CD4-positive, alpha-beta T cell (primary cell): ENCODE measurements around the gene PMM2. TPM values are rescaled to one million over a fixed set of nuclear protein-coding genes. Genes with fewer than 3 reads are reported as not detected.

Experiments used
- ATAC-seq: fragments of 200-7000 bp; cut with Tn5 transposase; one replicate; pipeline ENCODE4 v1.10.0; 2022; ENCODE audit warnings: mild to moderate bottlenecking; ENCODE audit not compliant: poor library complexity
- CTCF ChIA-PET: fragments of 350-600 bp; sonication (Branson Sonifier 250); formaldehyde crosslinking; loops from one replicate; lab custom pipeline; 2021; ENCODE audit warnings: antibody characterized with exemption, inconsistent platforms; lab: Charles Lee
- POLR2A ChIA-PET: fragments of 350-600 bp; sonication (Branson Sonifier 250); formaldehyde crosslinking; loops from one replicate; lab custom pipeline; 2021; ENCODE audit warnings: antibody characterized with exemption, inconsistent platforms; lab: Charles Lee
- DNase-seq, 14 experiments: peaks; one replicate each; pipeline ENCODE4 v3.0.0-alpha.2; 2013 to 2020; ENCODE audit warnings: mixed read lengths in 2 of 14
- H3K27ac ChIP-seq, 2 donors: one replicate each; pipeline versions ENCODE4 v1.5.1 to v1.7.0; 2013; ENCODE audit warnings: low read length in 2 of 2, low read depth in 1 of 2, mild to moderate bottlenecking in 1 of 2
- H3K27me3 ChIP-seq, 2 experiments: 1 replicate in 1 of 2; 2 replicates in 1 of 2; pipeline versions ENCODE4 v1.6.1 to v1.7.0; 2013; ENCODE audit warnings: low read length in 2 of 2, control low read depth in 1 of 2, mild to moderate bottlenecking in 1 of 2, moderate library complexity in 1 of 2; ENCODE audit not compliant: insufficient read depth in 2 of 2, control insufficient read depth in 1 of 2
- H3K36me3 ChIP-seq: one replicate; pipeline ENCODE4 v1.6.1; 2013; ENCODE audit warnings: low read length, control low read depth; ENCODE audit not compliant: insufficient read depth
- H3K4me1 ChIP-seq: one replicate; pipeline ENCODE4 v1.6.1; 2013; ENCODE audit warnings: low read length, control low read depth; ENCODE audit not compliant: insufficient read depth
- H3K4me3 ChIP-seq: one replicate; pipeline ENCODE4 v1.5.1; 2013; ENCODE audit warnings: mild to moderate bottlenecking, low read length, moderate library complexity
- H3K9me3 ChIP-seq, 2 experiments: 1 replicate in 1 of 2; 2 replicates in 1 of 2; pipeline versions ENCODE4 v1.6.1 to v1.7.0; 2013; ENCODE audit warnings: low read length in 2 of 2, mild to moderate bottlenecking in 2 of 2, control low read depth in 1 of 2, moderate library complexity in 1 of 2; ENCODE audit not compliant: control insufficient read depth in 1 of 2, insufficient read depth in 1 of 2
- H3K27ac Mint-ChIP-seq: one replicate; pipeline ENCODE4 v1.8.0; 2020; ENCODE audit warnings: mixed read lengths
- H3K27me3 Mint-ChIP-seq: one replicate; pipeline ENCODE4 v1.8.0; 2021; ENCODE audit warnings: mixed read lengths
- H3K36me3 Mint-ChIP-seq: one replicate; pipeline ENCODE4 v1.8.0; 2021; ENCODE audit warnings: low read depth, mixed read lengths
- H3K4me1 Mint-ChIP-seq: one replicate; pipeline ENCODE4 v1.8.0; 2021; ENCODE audit warnings: low read depth, mixed read lengths
- H3K4me3 Mint-ChIP-seq: one replicate; pipeline ENCODE4 v1.8.0; 2020; ENCODE audit warnings: mild to moderate bottlenecking, mixed read lengths
- H3K9me3 Mint-ChIP-seq: one replicate; pipeline ENCODE4 v1.8.0; 2020; ENCODE audit warnings: mixed read lengths
- CTCF ChIP-seq: fragments of 200-600 bp; IDR thresholded peaks from one replicate; pipeline ENCODE4 v1.8.0; 2022; ENCODE audit warnings: antibody characterized with exemption, mild to moderate bottlenecking
- intact Hi-C, 2 experiments: fragments of 100-400 bp; cut with DNase I in 1 of 2; cut with micrococcal nuclease in 1 of 2; formaldehyde crosslinking; loops; one replicate each; pipeline versions ENCODE4 v1.15.1 to v1.9.0; 2023 to 2025; cut with DNase I, micrococcal nuclease
- total RNA-seq, 174 experiments: library from RNA in 2 of 174; stranded (reverse) in 2 of 174; gene quantifications; one replicate each; pipeline ENCODE4 v1.2.3 and lab custom pipeline; 2021 to 2026

PMM2 gene
- total RNA-seq, 2 experiments from 2014 or later: 24.2 to 27.0 TPM

GRCh38 chr16:8851761-8852403, 54.2 kb downstream of the PMM2 start:
- Histone ChIP-seq H3K4me1 (peaks cover 20% of the 10 kb centered on the region), H3K9me3 (no peaks in the 10 kb centered on the region), H3K36me3 (peaks cover 40% of the 10 kb centered on the region), H3K27me3 (no peaks in the 10 kb centered on the region), H3K4me3 (no peak overlapping the region), H3K27ac (no peak overlapping the region)
- Mint-ChIP-seq H3K36me3 (peaks cover 52% of the 10 kb centered on the region), H3K27me3 (no peaks in the 10 kb centered on the region), H3K9me3 (no peaks in the 10 kb centered on the region), H3K4me3 (no peak overlapping the region), H3K4me1 (peaks cover 30% of the 10 kb centered on the region), H3K27ac (peak overlapping the region; percentile 43)
- ChIA-PET POLR2A (interaction anchor here (1.2 to 2.1 kb wide), 2 partner anchors 12 to 17 kb away, joined by 3 to 7 read pairs; partner anchors contain the start of gene CARHSP1), CTCF (interaction anchor here (1.2 kb wide), 1 partner anchor 85 kb away, joined by 5 read pairs; no protein-coding TSS in a partner anchor)
- intact Hi-C loops: no loop called here
- no peak for DNase-seq
- TF ChIP-seq CTCF: no peak
- no peak for ATAC-seq

- H3K9me3 Mint-ChIP-seq: no peaks in the 10 kb centered on the region
- no peak overlapping the region for H3K27ac ChIP-seq
- intact Hi-C loops: no loop called here
- ChIA-PET CTCF (no interaction called here), POLR2A (interaction anchor here (1.2 to 2.1 kb wide), 2 partner anchors 12 to 16 kb away, joined by 3 to 7 read pairs; partner anchors contain the start of gene CARHSP1)
- peak overlapping the region; percentile 33 for H3K27ac Mint-ChIP-seq
- TF ChIP-seq CTCF: no peak
- H3K4me1 ChIP-seq: peaks cover 22% of the 10 kb centered on the region
- H3K27me3 ChIP-seq: no peaks in the 10 kb centered on the region
- H3K36me3 ChIP-seq: peaks cover 37% of the 10 kb centered on the region
- H3K4me1 Mint-ChIP-seq: peaks cover 32% of the 10 kb centered on the region
- no peaks in the 10 kb centered on the region for H3K27me3 Mint-ChIP-seq
- no peak overlapping the region for H3K4me3 Mint-ChIP-seq
- peaks cover 53% of the 10 kb centered on the region for H3K36me3 Mint-ChIP-seq
- no peak overlapping the region for H3K4me3 ChIP-seq
- no peaks in the 10 kb centered on the region for H3K9me3 ChIP-seq
- ATAC-seq (no peak), DNase-seq (no peak)
Measured at GRCh38 chr16:8852534-8852933, 54.9 kb downstream of the PMM2 start.

GRCh38 chr16:8853150-8853549, 55.5 kb downstream of the PMM2 start:
- ChIA-PET CTCF (interaction anchor here (3.4 kb wide), 1 partner anchor 27 kb away, joined by 15 read pairs; no protein-coding TSS in a partner anchor), POLR2A (no interaction called here)
- no peak overlapping the region for H3K4me3 Mint-ChIP-seq
- Histone ChIP-seq H3K4me1 (peaks cover 22% of the 10 kb centered on the region), H3K36me3 (peaks cover 38% of the 10 kb centered on the region), H3K4me3 (no peak overlapping the region), H3K9me3 (no peaks in the 10 kb centered on the region), H3K27me3 (no peaks in the 10 kb centered on the region), H3K27ac (no peak overlapping the region)
- peak overlapping the region; percentile 33 for H3K27ac Mint-ChIP-seq
- TF ChIP-seq CTCF: no peak
- peaks cover 57% of the 10 kb centered on the region for H3K36me3 Mint-ChIP-seq
- DNase-seq (peak in 1 of 14 experiments; percentile 0), ATAC-seq (no peak)
- H3K4me1 Mint-ChIP-seq: peaks cover 32% of the 10 kb centered on the region
- H3K27me3 Mint-ChIP-seq: no peaks in the 10 kb centered on the region
- no peaks in the 10 kb centered on the region for H3K9me3 Mint-ChIP-seq
- intact Hi-C loops: no loop called here
